NCI-H526 (cell line): ENCODE results near the gene DOCK8.

ENCODE experiments used
- DNase-seq, 2 experiments: peaks; one replicate each; lab custom pipeline; 2025; lab: John Stamatoyannopoulos, UW

Gene DOCK8

DNA sequence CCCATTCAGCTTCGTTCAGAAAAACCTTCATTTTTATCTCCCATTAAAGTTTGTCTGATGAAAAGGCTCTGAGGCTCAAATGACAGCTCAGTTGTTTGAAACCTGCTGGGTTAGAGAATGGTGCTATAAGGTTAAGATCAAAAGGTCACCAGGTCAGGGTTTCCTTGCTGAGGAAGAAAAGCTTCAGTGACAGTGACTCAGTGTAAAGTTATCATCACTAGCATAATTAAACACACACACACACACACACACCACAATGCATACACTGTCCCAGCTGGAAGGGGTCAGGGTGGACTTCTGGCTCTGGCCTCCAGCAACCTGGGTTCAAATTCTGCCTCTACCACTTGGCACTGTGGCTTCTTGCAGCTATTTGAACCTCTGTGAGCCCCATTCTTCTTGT is 281.1 kb downstream of the DOCK8 start:
- DNase-seq: no peak

DNA sequence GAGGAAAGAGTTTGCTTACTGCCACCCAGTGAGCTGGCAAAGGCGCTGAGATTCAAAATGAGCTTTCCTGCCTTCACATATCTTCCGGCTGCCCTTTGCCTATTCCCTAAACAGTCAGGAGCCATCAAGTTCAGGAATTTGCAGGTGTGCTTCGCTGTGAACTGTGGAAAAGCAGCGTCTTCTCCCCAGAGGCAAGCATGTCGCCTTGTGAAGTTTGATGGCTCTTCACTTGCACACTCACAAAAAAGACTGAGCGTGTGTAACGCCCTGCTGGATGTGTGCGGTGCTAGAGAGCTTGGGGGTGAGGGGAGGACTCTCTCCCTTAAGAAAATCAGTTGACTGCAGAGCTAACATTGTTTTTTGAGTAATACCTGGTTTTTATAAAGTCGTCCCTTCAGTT is 288.7 kb downstream of the DOCK8 start:
- DNase-seq: peak in 1 of 2 experiments; percentile 37

GRCh38 chr9:503881-504852 is 289.5 kb downstream of the DOCK8 start, which contains the start of gene KANK1:
Gene KANK1 (plus strand): TSS chr9:504695.
- DNase-seq: peak; percentile 50 to 90

GRCh38 chr9:504921-505740 is 290.5 kb downstream of the DOCK8 start:
- DNase-seq: peak in 1 of 2 experiments; percentile 74

GRCh38 chr9:505741-506059 is 291.0 kb downstream of the DOCK8 start:
- DNase-seq: no peak

- DNase-seq: peak in 1 of 2 experiments; percentile 2
Measured at GRCh38 chr9:506281-506680, 291.6 kb downstream of the DOCK8 start.

DNA sequence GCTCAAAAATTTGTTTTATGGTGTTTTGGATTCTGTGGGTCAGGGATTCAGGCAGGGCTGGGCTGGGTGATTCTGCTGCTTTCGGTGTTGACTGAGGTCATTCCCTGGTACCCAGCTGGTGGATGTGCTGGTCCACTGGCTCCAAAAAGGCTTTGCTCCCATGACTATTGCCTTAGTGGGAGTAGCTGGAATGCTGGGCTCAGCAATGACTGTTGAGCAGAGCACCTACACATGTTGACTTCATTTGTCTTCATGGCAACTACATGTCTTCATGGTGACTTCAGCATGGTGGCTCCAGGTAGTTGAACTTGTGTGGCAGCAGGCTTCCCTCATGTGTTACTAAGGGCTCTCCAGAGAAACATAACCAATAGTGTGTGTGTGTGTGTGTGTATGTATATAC is 297.2 kb downstream of the DOCK8 start:
- no peak for DNase-seq

- DNase-seq: no peak
Measured at GRCh38 chr9:512555-513272, 298.0 kb downstream of the DOCK8 start.
